RWPE1 (cell line): ENCODE results near the gene BYSL.

Experiments
- CTCF ChIA-PET: fragments of 350-600 bp; sonication (Branson Sonifier 250); formaldehyde crosslinking; extraction: SDS; loops from one replicate; lab custom pipeline; 2021; lab: Yijun Ruan, JAX
- POLR2A ChIA-PET: fragments of 400-600 bp; formaldehyde crosslinking; extraction: SDS; loops from one replicate; lab custom pipeline; 2020; ENCODE audit warnings: antibody characterized with exemption; ENCODE audit not compliant: low non-redundant PET; lab: Yijun Ruan, JAX
- DNase-seq: peaks from one replicate; pipeline ENCODE4 v3.0.0; 2012; ENCODE audit warnings: low spot score
- H3K27ac ChIP-seq: fragments of 450-650 bp; 2 replicates; pipeline ENCODE4 v1.5.1; 2017
- CTCF ChIP-seq: fragments of 450-650 bp; conservative IDR thresholded peaks from 2 replicates; pipeline ENCODE4 v1.5.1; 2017; ENCODE audit warnings: low read depth, mild to moderate bottlenecking

Gene BYSL

GRCh38 chr6:41927253-41927652, 6.0 kb downstream of the BYSL start:
- H3K27ac ChIP-seq = no peak overlapping the region
- ChIA-PET CTCF (interaction anchor here (0.6 to 0.7 kb wide), 4 partner anchors 23 to 111 kb away, joined by 3 to 8 read pairs (median 4); no protein-coding TSS in a partner anchor), POLR2A (no interaction called here)
- DNase-seq = no peak
- TF ChIP-seq CTCF = no peak

GRCh38 chr6:41929924-41930323, 8.6 kb downstream of the BYSL start:
- ChIA-PET CTCF (interaction anchor here (0.9 to 1.8 kb wide), 3 partner anchors 9 to 143 kb away, joined by 3 to 7 read pairs (median 3); partner anchors contain the start of genes BYSL, MED20 and TOMM6), POLR2A (no interaction called here)
- DNase-seq = no peak
- peak overlapping the region; percentile 35; the same call in 1 of the 2 replicates for H3K27ac ChIP-seq
- no peak for TF ChIP-seq CTCF

- POLR2A ChIA-PET = interaction anchor here (0.6 kb wide), 1 partner anchor 37 kb away, joined by 3 read pairs; the partner anchor contains the start of gene USP49
- no peak for TF ChIP-seq CTCF
- peak overlapping the region; percentile 28 for H3K27ac ChIP-seq
- no peak for DNase-seq
- CTCF ChIA-PET = interaction anchor here (0.6 to 1.8 kb wide), 2 partner anchors 11 to 244 kb away, joined by 7 read pairs; partner anchors contain the start of genes BYSL and MED20
Observed at GRCh38 chr6:41931792-41932191, 10.5 kb downstream of the BYSL start.

GRCh38 chr6:41932378-41932777, 11.1 kb downstream of the BYSL start:
- CTCF ChIA-PET = interaction anchor here (0.6 to 2.2 kb wide), 3 partner anchors 11 to 243 kb away, joined by 3 to 8 read pairs (median 7); partner anchors contain the start of genes BYSL and MED20
- DNase-seq = no peak
- no peak for TF ChIP-seq CTCF
- peak overlapping the region; percentile 14 for H3K27ac ChIP-seq
- POLR2A ChIA-PET = no interaction called here

- DNase-seq = no peak
- no peak for TF ChIP-seq CTCF
- CTCF ChIA-PET = interaction anchor here (2.1 to 2.2 kb wide), 2 partner anchors 13 to 110 kb away, joined by 7 to 8 read pairs; partner anchors contain the start of genes BYSL and MED20
- POLR2A ChIA-PET = no interaction called here
- H3K27ac ChIP-seq = peak overlapping the region; percentile 83
Observed at GRCh38 chr6:41934278-41935192, 13.2 kb downstream of the BYSL start.

GRCh38 chr6:41935193-41935574, 13.9 kb downstream of the BYSL start:
- TF ChIP-seq CTCF = no peak
- DNase-seq = no peak
- peak overlapping the region; percentile 83 for H3K27ac ChIP-seq
- POLR2A ChIA-PET = no interaction called here
- CTCF ChIA-PET = interaction anchor here (0.6 to 2.1 kb wide), 4 partner anchors 109 to 895 kb away, joined by 3 to 7 read pairs (median 4); no protein-coding TSS in a partner anchor
